ENCODE measurements around the gene SNUPN. TPM values are rescaled to one million over a fixed set of nuclear protein-coding genes. Genes with fewer than 3 reads are reported as not detected.
"Not testable (repeated sequence)": the region's sequence is repeated elsewhere in the genome, so short reads cannot be mapped to it uniquely, and the experiment has no call there.

SNUPN gene
- total RNA-seq, 1 experiment from 2014 or later, result 28.0 TPM

GRCh38 chr15:75573648-75574384 is 51.7 kb downstream of the SNUPN start:
- H3K27me3 Mint-ChIP-seq (ENCODE audit: unreplicated experiment), result no peaks in the 10 kb centered on the region
- no peak overlapping the region for H3K4me3 Mint-ChIP-seq (ENCODE audit: low read depth, unreplicated experiment)
- CTCF ChIA-PET, result interaction anchor here (0.6 to 0.7 kb wide), 2 partner anchors 43 to 122 kb away, joined by 3 to 4 read pairs; partner anchors contain the start of gene SIN3A
- no peak for DNase-seq
- TF ChIP-seq, protein P1, sequence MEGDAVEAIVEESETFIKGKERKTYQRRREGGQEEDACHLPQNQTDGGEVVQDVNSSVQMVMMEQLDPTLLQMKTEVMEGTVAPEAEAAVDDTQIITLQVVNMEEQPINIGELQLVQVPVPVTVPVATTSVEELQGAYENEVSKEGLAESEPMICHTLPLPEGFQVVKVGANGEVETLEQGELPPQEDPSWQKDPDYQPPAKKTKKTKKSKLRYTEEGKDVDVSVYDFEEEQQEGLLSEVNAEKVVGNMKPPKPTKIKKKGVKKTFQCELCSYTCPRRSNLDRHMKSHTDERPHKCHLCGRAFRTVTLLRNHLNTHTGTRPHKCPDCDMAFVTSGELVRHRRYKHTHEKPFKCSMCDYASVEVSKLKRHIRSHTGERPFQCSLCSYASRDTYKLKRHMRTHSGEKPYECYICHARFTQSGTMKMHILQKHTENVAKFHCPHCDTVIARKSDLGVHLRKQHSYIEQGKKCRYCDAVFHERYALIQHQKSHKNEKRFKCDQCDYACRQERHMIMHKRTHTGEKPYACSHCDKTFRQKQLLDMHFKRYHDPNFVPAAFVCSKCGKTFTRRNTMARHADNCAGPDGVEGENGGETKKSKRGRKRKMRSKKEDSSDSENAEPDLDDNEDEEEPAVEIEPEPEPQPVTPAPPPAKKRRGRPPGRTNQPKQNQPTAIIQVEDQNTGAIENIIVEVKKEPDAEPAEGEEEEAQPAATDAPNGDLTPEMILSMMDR (IDR thresholded peaks at IDR 0.05; ENCODE audit: unreplicated experiment), result no peak
- H3K4me1 Mint-ChIP-seq (ENCODE audit: low read depth, unreplicated experiment), result peaks cover 17% of the 10 kb centered on the region
- no peak overlapping the region for H3K27ac Mint-ChIP-seq (ENCODE audit: unreplicated experiment)
- intact Hi-C loops (cut with micrococcal nuclease; ENCODE audit: unreplicated experiment), result no loop called here
- no TSS peak for BruUV-seq (replicated peaks)
- no peaks in the 10 kb centered on the region for H3K9me3 Mint-ChIP-seq (ENCODE audit: low read depth, unreplicated experiment)
- H3K36me3 Mint-ChIP-seq (ENCODE audit: insufficient read depth, unreplicated experiment), result peaks cover 19% of the 10 kb centered on the region

GRCh38 chr15:75570126-75570845 is 55.2 kb downstream of the SNUPN start:
- no TSS peak for BruUV-seq (replicated peaks)
- DNase-seq, result no peak
- intact Hi-C loops (cut with micrococcal nuclease; ENCODE audit: unreplicated experiment), result no loop called here
- TF ChIP-seq, protein P1 (IDR thresholded peaks at IDR 0.05; ENCODE audit: unreplicated experiment), result no peak
- Mint-ChIP-seq H3K4me1 (ENCODE audit: low read depth, unreplicated experiment) (peaks cover 17% of the 10 kb centered on the region), H3K27ac (ENCODE audit: unreplicated experiment) (no peak overlapping the region), H3K27me3 (ENCODE audit: unreplicated experiment) (no peaks in the 10 kb centered on the region), H3K4me3 (ENCODE audit: low read depth, unreplicated experiment) (no peak overlapping the region), H3K36me3 (ENCODE audit: insufficient read depth, unreplicated experiment) (no peaks in the 10 kb centered on the region), H3K9me3 (ENCODE audit: low read depth, unreplicated experiment) (no peaks in the 10 kb centered on the region)
- CTCF ChIA-PET, result interaction anchor here (0.5 to 1.0 kb wide), 3 partner anchors 29 to 468 kb away, joined by 3 read pairs; partner anchors contain the start of gene SNX33

DNA sequence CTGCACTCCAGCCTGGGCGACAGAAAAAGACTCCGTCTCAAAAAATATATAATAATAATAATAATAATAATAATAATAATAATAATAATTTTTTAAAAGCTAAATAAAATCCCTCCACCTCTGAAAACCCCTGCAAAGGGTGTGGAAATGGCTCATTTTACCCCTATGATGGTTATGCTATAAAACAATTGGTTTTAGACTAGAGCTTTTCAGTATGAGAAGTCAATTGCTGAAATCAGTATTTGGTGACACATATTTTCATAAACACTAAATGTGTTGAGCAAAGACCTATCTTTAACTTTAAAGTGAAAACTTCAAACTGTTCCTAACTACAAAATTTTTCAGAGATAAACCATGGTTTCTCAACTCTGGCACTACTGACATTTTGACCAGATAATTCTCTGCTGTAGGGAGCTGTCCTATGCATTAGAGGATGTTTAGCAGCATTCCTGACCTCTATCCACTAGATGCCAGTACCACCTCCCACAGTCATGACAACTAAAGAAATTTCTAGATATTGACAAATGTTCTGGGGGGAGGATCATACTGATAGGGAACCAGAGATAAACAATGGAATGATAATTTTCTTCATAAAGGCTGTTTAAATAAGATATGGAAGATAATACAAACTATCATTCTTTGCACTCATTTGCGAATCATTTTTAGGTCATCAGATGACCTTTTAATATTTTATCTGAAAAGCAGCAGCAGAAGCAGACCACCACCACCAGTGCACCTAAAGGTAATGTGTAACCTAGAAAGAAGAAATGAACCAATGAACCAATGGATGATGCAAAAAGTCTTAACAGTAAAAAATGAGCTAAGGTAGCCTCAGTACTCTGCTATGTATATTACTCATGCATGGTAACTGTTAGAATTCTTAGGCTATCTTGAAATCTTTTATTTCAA is 60.2 kb downstream of the SNUPN start:
- TF ChIP-seq, protein P1 (IDR thresholded peaks at IDR 0.05; ENCODE audit: unreplicated experiment), result no peak
- Mint-ChIP-seq H3K36me3 (ENCODE audit: insufficient read depth, unreplicated experiment) (no peaks in the 10 kb centered on the region), H3K4me1 (ENCODE audit: low read depth, unreplicated experiment) (no peaks in the 10 kb centered on the region), H3K9me3 (ENCODE audit: low read depth, unreplicated experiment) (no peaks in the 10 kb centered on the region), H3K27ac (ENCODE audit: unreplicated experiment) (no peak overlapping the region), H3K27me3 (ENCODE audit: unreplicated experiment) (no peaks in the 10 kb centered on the region), H3K4me3 (ENCODE audit: low read depth, unreplicated experiment) (no peak overlapping the region)
- intact Hi-C loops (cut with micrococcal nuclease; ENCODE audit: unreplicated experiment), result no loop called here
- BruUV-seq (replicated peaks), result no TSS peak
- CTCF ChIA-PET, result interaction anchor here (0.6 to 1.6 kb wide), 2 partner anchors 14 to 33 kb away, joined by 3 read pairs; partner anchors contain the start of gene PTPN9
- no peak for DNase-seq

DNA sequence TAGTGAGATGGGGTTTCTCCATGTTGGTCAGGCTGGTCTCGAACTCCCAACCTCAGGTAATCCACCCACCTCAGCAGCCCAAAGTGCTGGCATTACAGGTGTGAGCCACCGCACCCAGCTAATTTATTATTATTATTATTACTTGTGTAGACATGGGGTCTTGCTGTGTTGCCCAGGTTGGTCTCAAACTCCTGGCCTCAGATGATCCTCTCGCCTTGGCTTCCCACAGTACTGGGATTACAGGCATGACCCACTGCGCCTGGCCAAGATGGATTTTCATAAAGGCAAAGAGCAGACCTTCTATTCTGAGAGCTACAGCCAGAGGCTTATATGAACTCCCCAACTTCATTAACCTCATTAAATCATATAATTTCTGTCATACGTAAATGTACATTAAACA is 63.6 kb downstream of the SNUPN start:
- Mint-ChIP-seq H3K9me3 (ENCODE audit: low read depth, unreplicated experiment) (no peaks in the 10 kb centered on the region), H3K27me3 (ENCODE audit: unreplicated experiment) (no peaks in the 10 kb centered on the region), H3K4me1 (ENCODE audit: low read depth, unreplicated experiment) (no peaks in the 10 kb centered on the region), H3K4me3 (ENCODE audit: low read depth, unreplicated experiment) (no peak overlapping the region), H3K27ac (ENCODE audit: unreplicated experiment) (no peak overlapping the region), H3K36me3 (ENCODE audit: insufficient read depth, unreplicated experiment) (no peaks in the 10 kb centered on the region)
- CTCF ChIA-PET, result interaction anchor here (1.0 kb wide), 1 partner anchor 110 kb away, joined by 4 read pairs; no protein-coding TSS in a partner anchor
- TF ChIP-seq, protein P1 (IDR thresholded peaks at IDR 0.05; ENCODE audit: unreplicated experiment), result no peak
- DNase-seq, result no peak
- no TSS peak for BruUV-seq (replicated peaks)
- intact Hi-C loops (cut with micrococcal nuclease; ENCODE audit: unreplicated experiment), result no loop called here

GRCh38 chr15:75559360-75559759 is 66.2 kb downstream of the SNUPN start:
- CTCF ChIA-PET, result interaction anchor here (0.6 kb wide), 1 partner anchor 26 kb away, joined by 3 read pairs; no protein-coding TSS in a partner anchor
- H3K27ac Mint-ChIP-seq (ENCODE audit: unreplicated experiment); intact Hi-C loops (cut with micrococcal nuclease; ENCODE audit: unreplicated experiment); BruUV-seq (replicated peaks); H3K4me3 Mint-ChIP-seq (ENCODE audit: low read depth, unreplicated experiment); H3K27me3 Mint-ChIP-seq (ENCODE audit: unreplicated experiment); H3K36me3 Mint-ChIP-seq (ENCODE audit: insufficient read depth, unreplicated experiment); H3K4me1 Mint-ChIP-seq (ENCODE audit: low read depth, unreplicated experiment); H3K9me3 Mint-ChIP-seq (ENCODE audit: low read depth, unreplicated experiment); DNase-seq: not testable (repeated sequence)

DNA sequence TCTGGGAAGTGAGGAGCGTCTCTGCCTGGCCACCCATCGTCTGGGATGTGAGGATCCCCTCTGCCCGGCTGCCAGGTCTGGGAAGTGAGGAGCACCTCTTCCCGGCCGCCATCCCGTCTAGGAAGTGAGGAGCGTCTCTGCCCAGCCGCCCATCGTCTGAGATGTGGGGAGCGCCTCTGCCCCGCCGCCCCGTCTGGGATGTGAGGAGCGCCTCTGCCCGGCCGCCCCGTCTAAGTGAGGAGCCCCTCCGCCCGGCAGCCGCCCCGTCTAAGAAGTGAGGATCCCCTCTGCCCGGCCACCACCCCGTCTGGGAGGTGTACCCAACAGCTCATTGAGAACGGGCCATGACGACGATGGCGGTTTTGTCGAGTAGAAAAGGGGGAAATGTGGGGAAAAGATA is 66.6 kb downstream of the SNUPN start:
- CTCF ChIA-PET; intact Hi-C loops (cut with micrococcal nuclease; ENCODE audit: unreplicated experiment); H3K4me3 Mint-ChIP-seq (ENCODE audit: low read depth, unreplicated experiment): not testable (repeated sequence)

More for the DNA sequence above, 66.6 kb downstream of the SNUPN start:
- H3K27ac Mint-ChIP-seq (ENCODE audit: unreplicated experiment); BruUV-seq (replicated peaks); H3K27me3 Mint-ChIP-seq (ENCODE audit: unreplicated experiment); DNase-seq; H3K4me1 Mint-ChIP-seq (ENCODE audit: low read depth, unreplicated experiment); H3K36me3 Mint-ChIP-seq (ENCODE audit: insufficient read depth, unreplicated experiment); H3K9me3 Mint-ChIP-seq (ENCODE audit: low read depth, unreplicated experiment): not testable (repeated sequence)
